ENCODE data around the gene GNB1. TPM values are rescaled to one million over a fixed set of nuclear protein-coding genes. Genes with fewer than 3 reads are reported as not detected.

Gene GNB1
- total RNA-seq, 1 donor from 2014 or later: 409 TPM

GRCh38 chr1:1788136-1788535 is 102.8 kb downstream of the GNB1 start:
- intact Hi-C loops (cut with micrococcal nuclease): no loop called here

DNA sequence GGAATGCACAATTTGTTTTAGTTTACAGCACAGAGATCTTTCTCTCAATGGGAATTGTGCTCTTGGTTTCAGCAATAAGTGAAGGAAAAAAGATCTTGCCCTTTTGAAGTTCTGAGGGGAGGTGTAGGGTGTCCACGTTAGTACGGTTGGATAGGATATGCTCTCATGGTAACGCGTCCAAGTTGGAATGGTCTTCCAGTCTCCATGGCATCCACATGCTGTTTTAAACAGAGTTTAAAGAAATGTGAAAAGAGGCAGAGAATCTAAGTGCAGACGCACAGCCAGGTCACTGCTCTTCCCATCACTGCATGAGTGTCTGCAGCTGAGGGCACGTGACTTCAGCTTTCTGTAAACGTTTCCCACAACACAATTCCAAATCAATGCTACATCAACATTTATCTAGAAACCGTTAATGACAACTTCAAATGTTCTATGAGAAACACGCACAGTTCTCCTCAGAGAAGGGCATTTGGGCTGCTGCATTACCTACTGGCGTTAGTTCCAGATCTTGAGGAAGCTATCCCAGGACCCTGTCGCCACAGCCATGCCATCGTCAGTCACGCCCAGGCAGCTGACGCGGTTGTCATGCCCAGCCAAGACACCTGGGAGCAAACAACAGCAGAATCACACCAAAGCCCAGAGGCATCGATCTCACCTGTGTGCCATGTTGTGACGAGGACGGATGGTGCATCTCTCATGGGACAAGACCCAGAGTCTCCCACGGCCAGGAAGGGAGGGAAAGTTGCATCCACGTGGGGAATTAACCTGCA is 103.9 kb downstream of the GNB1 start:
- intact Hi-C loops (cut with micrococcal nuclease): no loop called here

DNA sequence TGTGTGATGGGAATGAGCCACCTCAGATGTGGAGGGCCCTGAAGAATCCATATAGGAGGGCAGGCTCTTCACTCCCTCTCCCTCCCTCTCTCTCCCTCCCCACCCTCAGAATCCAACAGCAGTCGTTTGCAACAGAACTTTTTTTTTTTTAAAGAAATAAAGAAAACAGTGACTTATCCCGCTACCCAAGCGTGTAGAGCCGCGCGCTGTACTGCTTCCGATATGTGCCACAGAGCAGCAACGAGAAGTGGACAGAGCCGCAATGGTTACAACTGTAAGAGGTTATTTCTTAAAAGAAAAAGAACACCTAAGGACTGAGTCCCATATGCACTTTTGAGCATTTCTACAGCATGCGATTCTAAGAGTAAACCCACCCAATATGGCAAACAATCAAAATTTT is 105.2 kb downstream of the GNB1 start:
- intact Hi-C loops (cut with micrococcal nuclease): no loop called here

DNA sequence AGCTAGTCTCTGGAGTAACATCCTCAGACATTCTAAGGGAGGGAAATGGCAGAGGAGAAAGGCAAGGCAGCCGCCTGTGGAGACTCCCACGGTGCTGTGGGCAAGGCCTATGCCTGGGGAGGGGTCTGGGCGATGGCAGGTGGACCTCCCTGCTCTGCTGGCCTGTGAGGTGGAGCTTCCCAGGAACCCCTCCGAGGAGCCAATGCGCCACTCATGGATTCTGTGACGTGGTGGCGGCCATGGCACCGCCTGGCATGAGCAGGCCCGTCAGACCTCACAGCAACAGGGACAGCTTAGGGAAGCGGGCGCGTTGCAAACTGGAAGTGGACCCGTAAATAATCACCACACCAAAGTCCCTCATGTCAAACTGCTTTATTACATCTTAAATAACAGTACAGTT is 106.0 kb downstream of the GNB1 start:
- intact Hi-C loops (cut with micrococcal nuclease): no loop called here

- intact Hi-C loops (cut with micrococcal nuclease): no loop called here
Observed at GRCh38 chr1:1783320-1783719, 107.6 kb downstream of the GNB1 start.

DNA sequence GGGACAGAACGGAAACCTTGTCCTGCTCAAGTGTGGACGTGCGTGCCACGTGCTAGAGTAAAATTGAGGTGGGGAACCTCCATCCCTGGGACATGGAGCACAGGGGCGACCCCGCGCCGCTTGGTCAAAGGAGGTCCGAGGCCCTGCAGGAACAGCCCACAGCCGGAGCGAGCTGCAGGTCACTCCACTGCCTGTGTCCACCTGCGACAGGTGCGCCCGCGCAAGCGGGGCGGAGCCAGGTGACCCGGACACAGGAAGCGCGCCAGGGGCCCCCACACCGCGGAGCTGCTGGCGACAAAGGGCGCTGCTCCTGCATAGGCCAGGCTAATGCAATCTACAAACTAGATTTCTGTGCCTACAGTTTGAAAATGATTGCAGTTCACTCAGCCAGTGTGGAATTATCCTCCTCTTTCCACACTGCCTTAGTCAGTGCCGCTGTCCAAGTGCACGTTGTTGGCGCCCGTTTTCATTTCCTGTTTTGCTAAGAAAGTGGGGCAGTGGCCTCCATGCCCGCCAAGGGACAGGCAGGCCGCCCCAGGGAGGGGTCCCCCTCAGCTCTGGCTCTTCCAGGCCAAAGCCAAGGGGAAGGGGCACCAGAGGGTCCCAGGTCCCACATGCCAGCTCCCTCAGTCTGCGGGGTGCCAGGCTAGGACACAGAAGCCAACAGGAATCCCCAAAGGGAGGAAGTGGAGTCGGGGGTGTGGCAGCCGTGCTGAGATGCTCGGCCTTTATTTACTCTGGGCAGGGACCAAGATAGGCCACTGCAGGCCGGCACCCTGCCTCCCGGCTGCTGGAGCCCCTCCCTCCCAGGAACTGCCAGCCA is 108.3 kb downstream of the GNB1 start:
- intact Hi-C loops (cut with micrococcal nuclease): no loop called here

GRCh38 chr1:1781526-1781903 is 109.4 kb downstream of the GNB1 start:
- intact Hi-C loops (cut with micrococcal nuclease): loop anchor here (2.0 kb wide), 1 partner anchor 125 kb away; no protein-coding TSS in a partner anchor

DNA sequence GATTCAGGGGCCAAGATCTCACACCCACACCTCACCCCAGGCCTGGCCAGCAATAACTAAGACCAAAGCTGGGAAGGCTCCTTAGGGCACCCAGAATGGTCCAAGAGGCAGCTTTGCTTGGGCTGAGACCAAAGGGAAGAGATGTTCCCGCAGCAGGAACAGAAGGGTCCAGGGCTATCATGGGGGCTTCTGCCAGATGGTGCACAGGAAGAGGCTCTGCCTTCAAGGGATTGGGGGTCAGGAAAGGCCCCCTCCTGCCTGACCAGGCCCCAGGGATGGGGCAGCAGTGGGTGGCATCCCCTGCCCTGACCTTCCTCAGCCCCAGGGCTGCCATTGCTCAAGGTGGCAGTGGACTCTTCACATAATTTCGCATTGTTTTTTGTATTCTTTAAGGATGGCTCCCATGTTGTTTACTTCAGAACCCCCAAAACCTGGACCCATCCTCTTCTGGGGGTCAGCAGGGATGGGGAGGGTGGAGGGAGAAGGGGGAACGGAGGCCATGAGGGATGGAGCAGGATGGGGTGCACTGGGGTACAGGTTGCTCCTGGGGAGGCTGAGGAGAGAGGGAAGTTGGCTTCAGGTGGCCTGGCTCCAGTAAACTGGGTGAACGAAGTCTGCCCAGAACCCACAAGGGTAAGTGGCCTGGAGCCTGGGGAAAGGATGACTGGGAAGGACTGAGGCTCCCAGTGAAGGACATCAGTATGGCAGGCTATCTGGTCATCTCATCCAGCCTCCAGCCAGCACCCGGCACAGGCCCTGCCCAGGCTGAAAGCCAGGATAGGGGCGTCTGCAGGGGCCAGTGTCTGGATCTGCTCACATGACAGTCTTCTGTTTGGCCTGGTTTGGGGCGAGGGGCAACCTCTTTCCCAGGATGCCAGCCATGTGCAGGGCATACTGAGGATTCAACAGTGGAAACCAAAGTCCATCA is 110.0 kb downstream of the GNB1 start:
- intact Hi-C loops (cut with micrococcal nuclease): loop anchor here (2.0 kb wide), 1 partner anchor 126 kb away; no protein-coding TSS in a partner anchor

DNA sequence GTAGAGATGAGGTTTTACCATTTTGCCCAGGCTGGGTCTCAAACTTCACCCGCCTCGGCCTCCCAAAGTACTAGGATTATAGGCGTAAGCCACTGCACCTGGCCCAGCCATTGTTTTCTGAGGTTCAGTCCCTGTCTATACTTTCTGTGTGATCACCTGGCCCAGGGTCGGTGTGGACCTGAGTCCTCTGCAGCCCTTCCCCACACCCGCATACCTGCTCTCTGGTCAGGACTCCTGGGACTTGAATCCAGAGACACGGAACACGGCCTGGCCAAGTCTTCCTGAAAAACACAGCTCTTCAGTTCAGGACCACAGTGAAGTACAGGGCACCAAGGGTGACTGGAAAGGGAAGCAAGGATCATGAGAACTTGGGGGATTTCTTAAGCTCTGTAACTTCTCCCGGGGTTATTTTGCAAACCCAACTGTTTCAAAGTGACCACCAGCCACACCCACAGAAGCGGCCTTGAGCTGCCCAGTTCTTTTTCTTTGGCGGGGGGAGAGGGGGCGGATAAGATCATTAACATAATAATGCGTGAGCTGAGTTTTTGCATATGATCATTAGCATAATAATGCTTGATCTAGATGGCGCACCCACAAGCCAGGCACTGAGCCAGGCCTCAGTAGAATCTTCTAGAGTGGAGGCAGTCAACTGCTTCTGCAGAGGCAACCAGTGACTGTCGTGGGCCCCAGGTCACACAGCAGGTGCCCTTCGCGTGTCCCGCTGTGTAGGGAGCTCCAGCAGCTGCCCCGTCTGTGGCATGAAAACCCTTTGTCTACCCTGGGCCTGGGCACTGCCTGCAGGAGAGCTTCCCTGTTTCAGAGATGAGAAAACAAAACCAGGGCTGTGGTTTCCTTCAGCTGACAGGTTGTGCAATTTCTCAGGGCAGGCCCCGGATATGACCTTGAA is 110.9 kb downstream of the GNB1 start:
- intact Hi-C loops (cut with micrococcal nuclease): loop anchor here (2.0 kb wide), 2 partner anchors 55 to 127 kb away; partner anchors contain the start of gene CDK11A

DNA sequence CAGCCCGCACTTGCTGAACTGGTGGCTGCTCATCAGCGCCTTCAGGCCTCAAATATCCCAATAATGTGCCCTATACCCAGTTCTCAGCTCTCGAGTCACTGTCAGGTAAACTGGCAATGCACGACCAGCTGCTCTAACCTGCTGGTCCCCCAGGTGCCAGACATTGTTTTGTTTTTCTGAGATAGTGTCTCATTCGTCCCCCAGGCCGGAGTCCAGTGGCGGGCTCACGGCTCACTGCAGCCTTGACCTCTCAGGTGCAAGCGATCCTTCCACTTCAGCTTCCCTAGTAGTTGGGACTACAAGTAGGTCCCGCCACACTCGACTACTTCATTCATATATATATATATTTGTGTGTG is 111.6 kb downstream of the GNB1 start:
- intact Hi-C loops (cut with micrococcal nuclease): loop anchor here (2.0 kb wide), 1 partner anchor 54 kb away; the partner anchor contains the start of gene CDK11A

DNA sequence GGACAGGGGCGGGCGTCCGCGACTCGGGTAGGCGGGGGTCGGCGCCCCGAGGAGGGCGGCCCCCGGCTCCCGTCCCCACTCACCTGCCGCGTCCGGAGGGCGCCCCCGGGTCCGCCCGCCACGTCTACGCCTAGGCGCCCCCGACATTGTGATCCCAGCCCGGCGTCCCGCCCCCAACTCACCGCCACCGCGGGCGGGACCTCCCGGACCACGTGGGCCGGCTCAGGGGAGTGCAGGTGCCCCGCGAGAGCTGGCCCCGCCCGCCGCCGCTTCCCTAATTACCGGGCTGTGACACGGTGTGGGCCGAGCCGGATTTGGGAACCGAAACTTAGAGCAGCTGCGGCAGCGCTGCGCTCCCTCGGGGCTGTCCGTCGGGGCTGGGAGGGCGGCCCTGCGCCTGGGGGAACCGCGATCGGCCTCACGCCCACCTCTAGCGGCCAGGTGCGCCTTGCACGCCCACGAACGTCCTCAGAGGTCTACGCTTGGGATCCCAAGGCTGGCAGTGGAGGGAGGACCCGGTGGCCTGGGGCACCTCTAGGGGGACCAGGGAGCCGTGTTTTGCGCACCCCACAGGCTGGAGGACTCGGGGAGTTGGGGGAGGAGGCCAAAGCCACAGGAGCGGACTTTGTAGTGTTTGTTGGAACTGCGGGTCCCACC is 112.1 kb downstream of the GNB1 start:
- intact Hi-C loops (cut with micrococcal nuclease): loop anchor here (1.0 to 2.0 kb wide), 2 partner anchors 54 to 112 kb away; partner anchors contain the start of gene CDK11A

DNA sequence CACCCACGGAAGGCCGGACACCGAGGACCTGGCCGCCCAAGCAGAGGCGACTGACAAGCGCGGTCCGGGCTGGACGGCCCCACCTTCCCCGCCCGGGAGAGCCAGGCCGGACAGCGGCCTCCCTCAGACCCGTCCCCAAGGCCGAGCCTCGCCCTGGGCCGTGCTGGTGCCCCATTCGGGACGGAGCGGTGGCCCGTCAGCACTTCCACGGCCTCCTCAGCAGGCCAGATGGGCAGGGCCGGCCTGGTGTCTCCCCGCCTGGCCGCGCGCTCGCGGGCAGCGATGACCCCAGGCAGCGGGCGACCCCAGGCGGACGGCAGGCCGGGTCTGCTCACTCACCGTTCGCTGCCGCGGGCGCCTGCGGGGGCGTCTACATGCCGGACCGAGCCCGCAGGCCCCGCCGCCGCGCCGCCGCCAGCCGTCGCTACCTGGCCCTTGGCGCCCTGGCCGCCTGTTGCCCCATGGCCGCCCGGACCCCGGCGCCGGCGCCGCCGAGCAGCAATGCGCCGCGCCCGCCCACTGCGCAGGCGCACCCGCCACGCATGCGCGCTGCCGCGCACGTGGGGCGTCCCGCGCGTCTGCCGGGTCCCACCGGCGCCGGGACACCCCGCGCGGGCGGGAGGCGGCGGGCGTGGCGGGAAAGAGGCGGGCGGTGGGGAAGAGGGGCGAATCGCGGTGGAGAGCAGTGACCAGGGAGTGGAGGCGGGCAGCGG is 112.8 kb downstream of the GNB1 start, which contains the start of gene NADK:
Gene NADK, minus strand, starts transcription at position 521 of the 713 bp plus-strand sequence. CDS start 13,064 bp downstream, outside the sequence.
- intact Hi-C loops (cut with micrococcal nuclease): loop anchor here (1.0 to 2.0 kb wide), 2 partner anchors 53 to 112 kb away; partner anchors contain the start of gene CDK11A

GRCh38 chr1:1777583-1777899 is 113.3 kb downstream of the GNB1 start:
- intact Hi-C loops (cut with micrococcal nuclease): no loop called here

- intact Hi-C loops (cut with micrococcal nuclease): no loop called here
Observed at GRCh38 chr1:1776672-1777582, 114.0 kb downstream of the GNB1 start.

DNA sequence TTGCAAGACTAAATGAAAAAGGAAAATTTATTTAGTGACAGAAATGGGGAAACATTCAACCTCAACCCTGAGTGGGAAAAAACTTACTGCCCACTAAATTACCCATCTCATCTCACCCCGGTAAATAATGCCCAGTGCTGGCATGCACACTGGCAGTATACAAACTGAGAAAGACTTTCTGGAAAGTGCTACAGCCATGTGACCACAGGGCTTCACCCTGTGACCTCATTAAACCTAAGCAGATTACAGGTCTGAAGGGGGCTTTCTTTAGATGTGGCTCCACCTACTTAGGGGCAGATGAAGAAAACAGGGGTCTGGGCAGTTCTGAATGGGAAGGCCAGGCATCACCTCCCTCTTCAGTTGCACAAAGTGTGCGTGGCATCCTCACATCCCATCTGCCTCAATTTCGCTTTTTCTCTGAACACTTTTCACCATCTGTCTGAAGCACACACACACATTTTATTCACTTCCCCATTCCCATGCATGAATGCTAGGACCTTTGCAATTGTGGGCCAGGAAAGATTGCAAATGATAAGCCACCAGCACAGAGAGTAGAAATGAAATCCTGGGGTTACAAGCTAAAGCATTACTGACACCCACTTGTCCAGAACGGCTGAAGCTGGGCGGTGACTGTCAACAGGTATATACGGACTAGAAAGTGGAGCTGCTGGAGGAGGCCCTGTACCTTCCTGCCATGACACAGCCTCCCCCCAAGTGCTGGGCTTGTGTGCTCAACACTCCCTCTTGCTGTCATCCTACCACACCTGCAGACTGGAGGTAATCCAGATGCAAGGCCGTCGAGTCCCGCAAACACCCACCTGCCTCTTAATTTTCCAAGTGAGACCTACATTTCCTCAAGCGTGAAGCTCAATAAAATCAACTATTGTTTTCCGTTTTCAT is 115.3 kb downstream of the GNB1 start:
- intact Hi-C loops (cut with micrococcal nuclease): no loop called here

DNA sequence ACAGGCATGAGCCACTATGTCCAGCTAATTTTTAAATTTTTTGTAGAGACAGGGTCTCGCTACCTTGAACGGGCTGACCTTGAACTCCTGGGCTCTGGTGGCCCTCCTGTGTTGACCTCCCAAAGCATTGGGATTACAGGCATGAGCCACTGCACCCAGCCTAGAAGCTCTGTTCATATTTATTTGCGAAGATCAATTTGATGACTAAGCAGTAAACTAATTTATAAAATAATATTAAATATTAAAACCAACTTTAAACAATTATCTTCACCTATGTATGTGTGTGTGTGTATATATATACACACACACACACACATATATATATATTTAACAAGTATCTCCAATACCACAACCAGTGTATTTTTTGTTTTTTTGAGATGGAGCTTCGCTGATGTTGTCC is 117.0 kb downstream of the GNB1 start:
- intact Hi-C loops (cut with micrococcal nuclease): no loop called here

- intact Hi-C loops (cut with micrococcal nuclease): no loop called here
Observed at GRCh38 chr1:1771096-1771495, 119.8 kb downstream of the GNB1 start.

Measured in T-helper 1 cell treated with Interleukin-12 subunit alpha and Interleukin-12 subunit beta and Interleukin-4 antibody, amounts not matched to agents 30 ng/mL and 1 ng/mL, for 36 hours (primary cell).